CD14-positive monocyte (primary cell): ENCODE results near the gene TMEM178B. TPM values are rescaled to one million over a fixed set of nuclear protein-coding genes. Genes with fewer than 3 reads are reported as not detected.

ENCODE experiments used
- DNase-seq, 3 donors: peaks; one replicate each; pipeline ENCODE4 v3.0.0-alpha.2; 2011 to 2022
- H2AFZ ChIP-seq: 2 replicates; pipeline ENCODE4 v1.6.0; 2012; ENCODE audit warnings: mild to moderate bottlenecking, low read depth, low read length, inconsistent platforms; ENCODE audit not compliant: insufficient read depth, poor library complexity, severe bottlenecking
- H3K27ac ChIP-seq, 2 donors: 1 replicate in 1 of 2; 2 replicates in 1 of 2; pipeline ENCODE4 v1.5.1; 2012 to 2013; ENCODE audit warnings: low read length in 2 of 2, control low read depth in 1 of 2, inconsistent platforms in 1 of 2, low read depth in 1 of 2, mild to moderate bottlenecking in 1 of 2
- H3K27me3 ChIP-seq, 2 donors: one replicate each; pipeline versions ENCODE4 v1.6.0 to v1.6.1; 2011 to 2013; ENCODE audit warnings: low read length in 2 of 2; ENCODE audit not compliant: control insufficient read depth in 2 of 2, insufficient read depth in 2 of 2
- H3K36me3 ChIP-seq, 2 donors: replicated peaks in 1 of 2; 1 replicate in 1 of 2; 2 replicates in 1 of 2; pipeline versions ENCODE4 v1.5.1 to v1.6.1; 2012 to 2013; ENCODE audit warnings: low read length in 2 of 2, control low read depth in 1 of 2, inconsistent platforms in 1 of 2, mild to moderate bottlenecking in 1 of 2; ENCODE audit not compliant: insufficient read depth in 2 of 2, control insufficient read depth in 1 of 2
- H3K4me1 ChIP-seq, 2 donors: 1 replicate in 1 of 2; 2 replicates in 1 of 2; pipeline versions ENCODE4 v1.5.1 to v1.6.1; 2012 to 2013; ENCODE audit warnings: low read length in 2 of 2, control low read depth in 1 of 2, inconsistent platforms in 1 of 2, mild to moderate bottlenecking in 1 of 2, moderate library complexity in 1 of 2; ENCODE audit not compliant: insufficient read depth in 2 of 2, control insufficient read depth in 1 of 2
- H3K4me2 ChIP-seq: replicated peaks from 2 replicates; pipeline ENCODE3; 2012; ENCODE audit warnings: low read length, moderate library complexity, mild to moderate bottlenecking; ENCODE audit not compliant: poor library complexity, severe bottlenecking; ENCODE audit errors: extremely low read depth
- H3K4me3 ChIP-seq, 3 experiments: fragments of 200-600 bp in 1 of 3; sonication (generic) in 1 of 3; replicated peaks in 1 of 3; 1 replicate in 2 of 3; 2 replicates in 1 of 3; pipeline ENCODE4 v1.5.1; 2011 to 2013; ENCODE audit warnings: low read length in 3 of 3, mild to moderate bottlenecking in 3 of 3, control low read depth in 2 of 3, low read depth in 2 of 3, inconsistent platforms in 1 of 3, moderate library complexity in 1 of 3
- H3K79me2 ChIP-seq: 2 replicates; pipeline ENCODE4 v1.6.0; 2012; ENCODE audit warnings: mild to moderate bottlenecking, control low read depth, inconsistent platforms, low read length, moderate library complexity; ENCODE audit not compliant: insufficient read depth
- H3K9ac ChIP-seq: 2 replicates; pipeline ENCODE4 v1.6.0; 2017; ENCODE audit warnings: low read length, mild to moderate bottlenecking; ENCODE audit not compliant: insufficient read depth, poor library complexity, severe bottlenecking
- H3K9me3 ChIP-seq, 2 donors: replicated peaks in 1 of 2; 1 replicate in 1 of 2; 2 replicates in 1 of 2; pipeline versions ENCODE4 v1.5.1 to v1.6.1; 2012 to 2013; ENCODE audit warnings: low read length in 2 of 2, control low read depth in 1 of 2; ENCODE audit not compliant: control insufficient read depth in 1 of 2, insufficient read depth in 1 of 2
- H4K20me1 ChIP-seq: 2 replicates; pipeline ENCODE4 v1.6.0; 2012; ENCODE audit warnings: mild to moderate bottlenecking, low read length, control low read depth, moderate library complexity; ENCODE audit not compliant: insufficient read depth
- H3K27ac Mint-ChIP-seq, 7 donors: one replicate each; pipeline ENCODE4 v1.8.0; 2020; ENCODE audit warnings: mild to moderate bottlenecking in 7 of 7, mixed read lengths in 7 of 7, moderate library complexity in 6 of 7, inconsistent platforms in 2 of 7
- H3K27me3 Mint-ChIP-seq, 3 donors: one replicate each; pipeline ENCODE4 v1.8.0; 2021 to 2022; ENCODE audit warnings: low read depth in 3 of 3, mild to moderate bottlenecking in 3 of 3, mixed read lengths in 3 of 3, moderate library complexity in 3 of 3, inconsistent platforms in 1 of 3
- H3K36me3 Mint-ChIP-seq, 2 donors: one replicate each; pipeline ENCODE4 v1.8.0; 2020; ENCODE audit warnings: mixed read lengths in 2 of 2, inconsistent platforms in 1 of 2, mild to moderate bottlenecking in 1 of 2
- H3K4me1 Mint-ChIP-seq: one replicate; pipeline ENCODE4 v1.8.0; 2020; ENCODE audit warnings: mild to moderate bottlenecking, mixed read lengths
- H3K4me3 Mint-ChIP-seq, 2 donors: one replicate each; pipeline ENCODE4 v1.8.0; 2020; ENCODE audit warnings: mild to moderate bottlenecking in 2 of 2, mixed read lengths in 2 of 2, moderate library complexity in 1 of 2
- H3K9me3 Mint-ChIP-seq, 7 donors: one replicate each; pipeline ENCODE4 v1.8.0; 2020 to 2022; ENCODE audit warnings: mixed read lengths in 7 of 7, mild to moderate bottlenecking in 6 of 7, moderate library complexity in 6 of 7, inconsistent platforms in 2 of 7
- WGBS: methylation state at CpG from one replicate; pipeline ENCODE4 v1.1.5; 2013; ENCODE audit warnings: missing lambda C conversion rate; ENCODE audit not compliant: insufficient coverage; 5-methylcytosine and 5-hydroxymethylcytosine counted together
- intact Hi-C, 2 donors: fragments of 100-400 bp; cut with micrococcal nuclease; formaldehyde crosslinking; loops; one replicate each; pipeline versions ENCODE4 v1.15.0 to v1.15.1; 2023
- polyA plus RNA-seq, 3 donors: library from polyadenylated mRNA; depleted of rRNA in 1 of 3; unstranded in 2 of 3; stranded (reverse) in 1 of 3; fragments of 300-500 nt in 2 of 3; fragments of >200 nt in 1 of 3; fragmentation: Illumina TruSeq in 2 of 3; gene quantifications; 1 replicate in 2 of 3; 2 replicates in 1 of 3; pipeline ENCODE4 v1.2.3, GENCODE V29; 2012 to 2021
- TF ChIP-seq, protein P1 (sequence below): fragments of 200-600 bp; IDR thresholded peaks from one replicate; pipeline ENCODE4 v1.8.0; 2022; ENCODE audit warnings: antibody characterized with exemption, mild to moderate bottlenecking

The TMEM178B gene
- polyA plus RNA-seq, 3 donors = not detected

DNA sequence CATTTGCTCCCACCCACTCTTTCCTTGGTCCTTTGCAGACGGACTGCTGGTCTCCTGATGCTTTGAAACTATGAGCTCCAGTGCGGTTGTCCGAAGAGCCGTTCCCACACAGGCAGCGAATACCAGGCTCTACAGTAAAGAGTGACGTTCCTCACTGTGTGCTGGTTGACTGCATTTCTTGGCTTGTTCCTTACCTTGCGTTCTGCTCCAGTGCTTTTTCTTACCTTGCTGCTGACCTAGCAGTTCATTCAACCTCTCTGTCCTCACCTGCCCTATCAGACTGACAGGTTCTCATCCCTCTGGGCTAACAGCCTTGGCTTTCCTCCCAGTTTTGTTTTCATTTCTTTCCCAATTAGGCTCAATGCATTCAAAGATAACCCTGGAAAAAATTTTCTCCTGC lies 214.8 kb downstream of the TMEM178B start:
- no peaks in the 10 kb centered on the region for H3K36me3 ChIP-seq
- no peak overlapping the region for H3K4me3 ChIP-seq
- no peaks in the 10 kb centered on the region for H3K9me3 ChIP-seq
- H4K20me1 ChIP-seq = no peaks in the 10 kb centered on the region
- Mint-ChIP-seq H3K27ac (no peak overlapping the region), H3K4me1 (peaks cover 5% of the 10 kb centered on the region), H3K27me3 (peaks cover 2 to 10% (median 5%) of the 10 kb centered on the region in 3 donors), H3K4me3 (no peak overlapping the region), H3K36me3 (no peaks in the 10 kb centered on the region), H3K9me3 (peaks cover 0 to 16% (median 2%) of the 10 kb centered on the region in 7 donors)
- no peaks in the 10 kb centered on the region for H3K79me2 ChIP-seq
- H3K27ac ChIP-seq = no peak overlapping the region
- WGBS = 97% methylated on average over 7 of the region's 7 CpGs
- peaks cover 0 to 3% of the 10 kb centered on the region in 2 donors for H3K4me1 ChIP-seq
- intact Hi-C loops = no loop called here
- no peak overlapping the region for H3K9ac ChIP-seq
- no peak overlapping the region for H3K4me2 ChIP-seq
- no peak overlapping the region for H2AFZ ChIP-seq
- DNase-seq = no peak
- TF ChIP-seq, protein P1, sequence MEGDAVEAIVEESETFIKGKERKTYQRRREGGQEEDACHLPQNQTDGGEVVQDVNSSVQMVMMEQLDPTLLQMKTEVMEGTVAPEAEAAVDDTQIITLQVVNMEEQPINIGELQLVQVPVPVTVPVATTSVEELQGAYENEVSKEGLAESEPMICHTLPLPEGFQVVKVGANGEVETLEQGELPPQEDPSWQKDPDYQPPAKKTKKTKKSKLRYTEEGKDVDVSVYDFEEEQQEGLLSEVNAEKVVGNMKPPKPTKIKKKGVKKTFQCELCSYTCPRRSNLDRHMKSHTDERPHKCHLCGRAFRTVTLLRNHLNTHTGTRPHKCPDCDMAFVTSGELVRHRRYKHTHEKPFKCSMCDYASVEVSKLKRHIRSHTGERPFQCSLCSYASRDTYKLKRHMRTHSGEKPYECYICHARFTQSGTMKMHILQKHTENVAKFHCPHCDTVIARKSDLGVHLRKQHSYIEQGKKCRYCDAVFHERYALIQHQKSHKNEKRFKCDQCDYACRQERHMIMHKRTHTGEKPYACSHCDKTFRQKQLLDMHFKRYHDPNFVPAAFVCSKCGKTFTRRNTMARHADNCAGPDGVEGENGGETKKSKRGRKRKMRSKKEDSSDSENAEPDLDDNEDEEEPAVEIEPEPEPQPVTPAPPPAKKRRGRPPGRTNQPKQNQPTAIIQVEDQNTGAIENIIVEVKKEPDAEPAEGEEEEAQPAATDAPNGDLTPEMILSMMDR = no peak
- no peaks in the 10 kb centered on the region for H3K27me3 ChIP-seq

DNA sequence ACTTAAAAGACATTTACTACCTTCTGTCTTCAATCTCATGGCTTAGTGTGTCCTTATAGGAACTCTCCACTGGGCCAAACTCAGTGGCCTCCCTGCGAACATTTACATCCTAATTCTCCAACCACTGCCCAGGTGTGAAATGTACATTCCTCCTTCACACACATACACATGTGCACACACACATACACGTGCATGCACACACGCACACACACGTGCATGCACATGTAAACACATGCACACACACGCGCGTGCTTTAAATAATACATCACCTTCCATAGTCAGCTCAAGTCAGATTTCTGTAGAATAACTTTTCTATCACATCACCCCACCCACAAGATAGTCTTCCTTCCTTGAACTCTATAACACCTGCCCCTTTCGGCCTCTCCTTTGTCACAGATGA lies 216.5 kb downstream of the TMEM178B start:
- H4K20me1 ChIP-seq = no peaks in the 10 kb centered on the region
- no peak overlapping the region for H3K4me2 ChIP-seq
- no peak for DNase-seq
- no peak overlapping the region for H3K27ac ChIP-seq
- no peak overlapping the region for H3K27ac Mint-ChIP-seq
- no peak overlapping the region for H3K9ac ChIP-seq
- H3K4me3 ChIP-seq = no peak overlapping the region
- H3K79me2 ChIP-seq = no peaks in the 10 kb centered on the region
- H3K4me1 ChIP-seq = peaks cover 0 to 3% of the 10 kb centered on the region in 2 donors
- no peaks in the 10 kb centered on the region for H3K36me3 ChIP-seq
- H3K36me3 Mint-ChIP-seq = no peaks in the 10 kb centered on the region
- 95% methylated on average over 8 of the region's 8 CpGs for WGBS
- H3K27me3 ChIP-seq = no peaks in the 10 kb centered on the region
- no peak overlapping the region for H2AFZ ChIP-seq
- H3K4me3 Mint-ChIP-seq = no peak overlapping the region
- H3K9me3 ChIP-seq = no peaks in the 10 kb centered on the region
- H3K9me3 Mint-ChIP-seq = peaks cover 0 to 13% (median 0%) of the 10 kb centered on the region in 7 donors
- peaks cover 2 to 10% (median 5%) of the 10 kb centered on the region in 3 donors for H3K27me3 Mint-ChIP-seq
- TF ChIP-seq, protein P1 = no peak
- peaks cover 5% of the 10 kb centered on the region for H3K4me1 Mint-ChIP-seq
- intact Hi-C loops = no loop called here
